ENCODE measurements around the gene SNURF.

The SNURF gene

GRCh38 chr15:24945711-24946110 lies 9.1 kb upstream of the SNURF start:
- no peak for TF ChIP-seq CTCF (IDR thresholded peaks at IDR 0.05; ENCODE audit: insufficient read depth, low read length, missing control alignments)
- DNase-seq (ENCODE audit: low read depth, low spot score), result no peak
- ChIA-PET POLR2A (no interaction called here), CTCF (no interaction called here)
- H3K4me3 ChIP-seq (ENCODE audit: low read depth, low read length), result no peak overlapping the region

- TF ChIP-seq CTCF (IDR thresholded peaks at IDR 0.05; ENCODE audit: insufficient read depth, low read length, missing control alignments), result no peak
- H3K4me3 ChIP-seq (ENCODE audit: low read depth, low read length), result no peak overlapping the region
- no peak for DNase-seq (ENCODE audit: low read depth, low spot score)
- ChIA-PET CTCF (no interaction called here), POLR2A (no interaction called here)
Observed at GRCh38 chr15:24948495-24948894, 6.3 kb upstream of the SNURF start.

GRCh38 chr15:24955531-24955921 lies 739 bp downstream of the SNURF start:
- ChIA-PET POLR2A (no interaction called here), CTCF (no interaction called here)
- no peak for TF ChIP-seq CTCF (IDR thresholded peaks at IDR 0.05; ENCODE audit: insufficient read depth, low read length, missing control alignments)
- peak overlapping the region; percentile 78 for H3K4me3 ChIP-seq (ENCODE audit: low read depth, low read length)
- no peak for DNase-seq (ENCODE audit: low read depth, low spot score)

GRCh38 chr15:24956111-24956838 lies 1.5 kb downstream of the SNURF start:
- no peak for DNase-seq (ENCODE audit: low read depth, low spot score)
- POLR2A ChIA-PET, result no interaction called here
- peak overlapping the region; percentile 78 for H3K4me3 ChIP-seq (ENCODE audit: low read depth, low read length)
- TF ChIP-seq CTCF (IDR thresholded peaks at IDR 0.05; ENCODE audit: insufficient read depth, low read length, missing control alignments), result no peak
- CTCF ChIA-PET, result no interaction called here

GRCh38 chr15:24957691-24958090 lies 2.9 kb downstream of the SNURF start:
- H3K4me3 ChIP-seq (ENCODE audit: low read depth, low read length), result no peak overlapping the region
- no peak for TF ChIP-seq CTCF (IDR thresholded peaks at IDR 0.05; ENCODE audit: insufficient read depth, low read length, missing control alignments)
- no peak for DNase-seq (ENCODE audit: low read depth, low spot score)
- CTCF ChIA-PET, result no interaction called here
- POLR2A ChIA-PET, result no interaction called here

GRCh38 chr15:24961967-24962366 lies 7.2 kb downstream of the SNURF start:
- DNase-seq (ENCODE audit: low read depth, low spot score), result no peak
- CTCF ChIA-PET, result no interaction called here
- POLR2A ChIA-PET, result no interaction called here
- no peak overlapping the region for H3K4me3 ChIP-seq (ENCODE audit: low read depth, low read length)
- no peak for TF ChIP-seq CTCF (IDR thresholded peaks at IDR 0.05; ENCODE audit: insufficient read depth, low read length, missing control alignments)
